Upper lobe of left lung (tissue), 6 donors: ENCODE results near the gene GTF2H2C. TPM values are rescaled to one million over a fixed set of nuclear protein-coding genes. Genes with fewer than 3 reads are reported as not detected.
"Not testable (repeated sequence)": the region's sequence is repeated elsewhere in the genome, so short reads cannot be mapped to it uniquely, and the experiment has no call there.

Experiments
- ATAC-seq, 2 donors: fragments of 200-7000 bp; cut with Tn5 transposase; one replicate each; pipeline ENCODE4 v1.9.1; 2022; ENCODE audit warnings: mild to moderate bottlenecking in 2 of 2, moderate library complexity in 2 of 2; ENCODE audit not compliant: low FRiP score in 2 of 2
- DNase-seq, 2 donors: peaks; one replicate each; pipeline ENCODE4 v3.0.0-alpha.2; 2019 to 2020
- H3K27ac ChIP-seq, 4 donors: fragments of 200-600 bp; sonication (generic); one replicate each; pipeline ENCODE4 v1.5.1; 2016 to 2019
- H3K27me3 ChIP-seq, 4 donors: fragments of 200-600 bp; sonication (generic); one replicate each; pipeline ENCODE4 v1.5.1; 2017 to 2019
- H3K36me3 ChIP-seq, 4 donors: fragments of 200-600 bp; sonication (generic); one replicate each; pipeline ENCODE4 v1.5.1; 2016 to 2019
- H3K4me1 ChIP-seq, 4 donors: fragments of 200-600 bp; sonication (generic); one replicate each; pipeline ENCODE4 v1.5.1; 2018 to 2019
- H3K4me3 ChIP-seq, 4 donors: fragments of 200-600 bp; sonication (generic); one replicate each; pipeline ENCODE4 v1.5.1; 2017 to 2019; ENCODE audit warnings: mild to moderate bottlenecking in 2 of 4, moderate library complexity in 1 of 4
- H3K9me3 ChIP-seq, 4 donors: fragments of 200-600 bp; sonication (generic); one replicate each; pipeline ENCODE4 v1.5.1; 2018 to 2019
- EP300 ChIP-seq, 4 donors: sonication (generic); formaldehyde crosslinking; IDR thresholded peaks; one replicate each; pipeline ENCODE4 v1.5.1; 2017; ENCODE audit warnings: antibody characterized with exemption in 4 of 4, control low read depth in 2 of 4
- POLR2A ChIP-seq, 4 donors: fragments of 450-650 bp; IDR thresholded peaks; one replicate each; pipeline ENCODE4 v1.5.1; 2016 to 2017; ENCODE audit warnings: antibody characterized with exemption in 4 of 4, mild to moderate bottlenecking in 2 of 4
- POLR2AphosphoS5 ChIP-seq, 2 donors: sonication (generic); formaldehyde crosslinking; IDR thresholded peaks; one replicate each; pipeline ENCODE4 v1.5.1; 2017; ENCODE audit warnings: antibody characterized with exemption in 2 of 2
- WGBS, 2 donors: methylation state at CpG; one replicate each; pipeline ENCODE4 v1.1.5; 2017 to 2018; 5-methylcytosine and 5-hydroxymethylcytosine counted together
- total RNA-seq, 6 donors: library from RNA; depleted of rRNA in 4 of 6; stranded (reverse); fragments of >200 nt in 4 of 6; gene quantifications; one replicate each; pipeline versions ENCODE4 v1.1.0 to v1.2.1, GENCODE V29; 2016 to 2021
- TF ChIP-seq, protein P1 (sequence below), 6 experiments: fragments of 450-650 bp in 4 of 6; fragments of 200-600 bp in 2 of 6; sonication (generic) in 2 of 6; IDR thresholded peaks; one replicate each; pipeline ENCODE4 v1.5.1; 2016 to 2019; ENCODE audit warnings: antibody characterized with exemption in 6 of 6
- donor health status: DM: no; HTN: no; CAD: no; lungs with moderate emphysema.
- donor health status: DM: no; HTN: yes; CAD: no; lungs with severe emphysema.

The GTF2H2C gene
- total RNA-seq, 6 donors from 2014 or later, result 28.4 to 56.6 (median 33.4) TPM

- TF ChIP-seq EP300 (IDR thresholded peaks at IDR 0.05) (no peak), POLR2AphosphoS5 (IDR thresholded peaks at IDR 0.05) (no peak), POLR2A (IDR thresholded peaks at IDR 0.05) (no peak)
- TF ChIP-seq, protein P1, sequence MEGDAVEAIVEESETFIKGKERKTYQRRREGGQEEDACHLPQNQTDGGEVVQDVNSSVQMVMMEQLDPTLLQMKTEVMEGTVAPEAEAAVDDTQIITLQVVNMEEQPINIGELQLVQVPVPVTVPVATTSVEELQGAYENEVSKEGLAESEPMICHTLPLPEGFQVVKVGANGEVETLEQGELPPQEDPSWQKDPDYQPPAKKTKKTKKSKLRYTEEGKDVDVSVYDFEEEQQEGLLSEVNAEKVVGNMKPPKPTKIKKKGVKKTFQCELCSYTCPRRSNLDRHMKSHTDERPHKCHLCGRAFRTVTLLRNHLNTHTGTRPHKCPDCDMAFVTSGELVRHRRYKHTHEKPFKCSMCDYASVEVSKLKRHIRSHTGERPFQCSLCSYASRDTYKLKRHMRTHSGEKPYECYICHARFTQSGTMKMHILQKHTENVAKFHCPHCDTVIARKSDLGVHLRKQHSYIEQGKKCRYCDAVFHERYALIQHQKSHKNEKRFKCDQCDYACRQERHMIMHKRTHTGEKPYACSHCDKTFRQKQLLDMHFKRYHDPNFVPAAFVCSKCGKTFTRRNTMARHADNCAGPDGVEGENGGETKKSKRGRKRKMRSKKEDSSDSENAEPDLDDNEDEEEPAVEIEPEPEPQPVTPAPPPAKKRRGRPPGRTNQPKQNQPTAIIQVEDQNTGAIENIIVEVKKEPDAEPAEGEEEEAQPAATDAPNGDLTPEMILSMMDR (IDR thresholded peaks at IDR 0.05), result no peak
- WGBS, 2 donors, result 29 to 37% methylated on average over 3 of the region's 3 CpGs
- H3K9me3 ChIP-seq, result no peaks in the 10 kb centered on the region
- H3K36me3 ChIP-seq, result peaks cover 0 to 4% (median 0%) of the 10 kb centered on the region in 4 donors
- H3K4me3 ChIP-seq, result no peak overlapping the region
- no peak for ATAC-seq
- H3K4me1 ChIP-seq, result peaks cover 13 to 46% (median 15%) of the 10 kb centered on the region in 4 donors
- no peak for DNase-seq
- H3K27ac ChIP-seq, result peak overlapping the region in 3 of 4 donors; percentile 55 to 72 (median 69)
- no peaks in the 10 kb centered on the region for H3K27me3 ChIP-seq
These were observed 28.6 kb upstream of the GTF2H2C start for GRCh38 chr5:69531406-69531801.

DNA sequence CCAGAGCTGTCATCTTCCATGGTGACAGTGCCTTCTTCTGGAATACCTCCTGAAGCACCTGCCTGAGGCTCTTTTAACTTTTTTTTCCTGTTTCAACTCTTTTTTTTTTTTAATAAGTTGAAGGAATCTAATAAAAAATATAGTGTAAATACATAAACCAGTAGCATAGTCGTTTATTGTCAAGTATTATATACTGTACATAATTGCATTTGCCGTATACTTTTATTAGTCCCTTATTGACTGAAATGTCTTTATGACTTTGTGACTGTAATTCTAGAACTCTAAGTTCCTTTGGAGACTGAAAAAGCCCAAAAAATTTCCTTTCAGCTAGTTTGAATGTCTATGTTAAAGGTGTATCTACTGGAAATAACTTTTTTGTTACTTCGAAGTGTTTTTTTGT lies 22.1 kb upstream of the GTF2H2C start:
- 79 to 91% methylated on average over 2 to 3 of the region's 3 CpGs for WGBS, 2 donors
- H3K27me3 ChIP-seq, DNase-seq, H3K4me1 ChIP-seq, H3K9me3 ChIP-seq, ATAC-seq, H3K4me3 ChIP-seq, H3K36me3 ChIP-seq, H3K27ac ChIP-seq: not testable (repeated sequence)

DNA sequence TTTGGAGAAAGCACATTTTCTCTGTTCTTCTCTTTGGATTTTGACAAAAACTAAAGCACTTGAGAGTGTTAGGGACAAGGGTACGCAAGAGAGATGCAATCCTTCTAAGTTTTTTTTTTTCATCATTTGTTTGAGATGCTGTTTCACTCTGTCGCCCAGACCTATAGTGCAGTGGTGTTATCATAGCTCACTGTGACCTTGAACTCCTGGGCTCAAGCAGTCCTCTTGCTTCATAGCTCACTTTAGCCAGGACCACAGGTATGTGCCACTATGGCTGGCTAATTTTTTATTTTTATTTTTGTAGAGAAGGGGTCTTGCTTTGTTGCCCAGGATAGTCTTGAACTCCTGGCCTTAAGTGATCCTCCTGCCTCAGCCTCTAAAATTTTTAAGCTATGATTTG lies 21.3 kb upstream of the GTF2H2C start:
- not testable (repeated sequence) for ATAC-seq, H3K36me3 ChIP-seq, H3K27ac ChIP-seq, H3K4me3 ChIP-seq, DNase-seq, H3K27me3 ChIP-seq, H3K9me3 ChIP-seq, H3K4me1 ChIP-seq
- 100% methylated on average over 1 to 2 of the region's 2 CpGs for WGBS, 2 donors

GRCh38 chr5:69541347-69541746 lies 18.6 kb upstream of the GTF2H2C start:
- H3K27me3 ChIP-seq, H3K4me3 ChIP-seq, H3K9me3 ChIP-seq, H3K4me1 ChIP-seq, H3K27ac ChIP-seq, ATAC-seq, H3K36me3 ChIP-seq, DNase-seq: not testable (repeated sequence)
- no CpG with 5 or more reads among the region's 1 CpG for WGBS, 2 donors

DNA sequence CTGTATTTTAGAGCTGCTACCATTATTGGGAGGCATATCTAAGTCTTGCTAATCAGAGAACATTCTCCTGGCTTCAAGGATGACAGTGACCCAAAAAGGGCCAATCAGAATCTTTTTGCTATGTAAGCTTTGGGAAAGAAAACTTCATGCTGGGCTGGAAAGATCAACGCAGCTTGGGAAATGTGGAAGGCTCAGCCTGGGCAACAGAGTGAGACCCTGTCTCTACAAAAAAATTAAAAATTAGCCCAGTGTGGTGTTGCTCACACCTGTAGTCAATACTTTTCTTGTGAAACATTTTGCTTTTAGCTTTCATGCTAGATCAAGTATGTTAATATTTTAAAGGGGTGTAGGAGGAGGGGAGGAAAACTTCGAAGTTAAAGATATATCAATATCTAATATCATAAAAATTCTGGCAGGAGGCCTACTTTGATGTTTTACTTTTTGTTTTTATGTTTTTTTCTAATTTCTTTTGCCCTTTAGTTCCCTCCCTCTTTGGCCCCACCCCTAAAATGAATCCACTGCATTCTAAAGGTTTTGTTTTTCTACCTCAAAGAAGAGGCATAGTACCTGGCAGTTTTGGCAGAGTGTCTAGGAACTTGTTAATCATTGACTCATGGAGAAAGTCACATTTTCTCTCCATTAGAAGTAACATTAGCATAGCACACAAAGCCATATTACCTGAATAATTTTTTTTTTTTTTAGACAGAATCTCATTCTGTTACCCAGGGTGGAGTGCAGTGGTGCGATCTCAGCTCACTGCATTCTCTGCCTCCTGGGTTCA lies 17.0 kb upstream of the GTF2H2C start:
- no CpG with 5 or more reads among the region's 3 CpGs for WGBS, 2 donors
- not testable (repeated sequence) for H3K36me3 ChIP-seq, H3K4me3 ChIP-seq, H3K27ac ChIP-seq, H3K4me1 ChIP-seq, H3K27me3 ChIP-seq, H3K9me3 ChIP-seq, ATAC-seq, DNase-seq

GRCh38 chr5:69544602-69545001 lies 15.4 kb upstream of the GTF2H2C start:
- not testable (repeated sequence) for H3K4me3 ChIP-seq, ATAC-seq, H3K27ac ChIP-seq, H3K27me3 ChIP-seq, H3K9me3 ChIP-seq, H3K4me1 ChIP-seq, H3K36me3 ChIP-seq, DNase-seq
- no CpG with 5 or more reads among the region's 7 CpGs for WGBS, 2 donors

GRCh38 chr5:69560587-69561431 lies 818 bp downstream of the GTF2H2C start:
- WGBS, 2 donors, result 39 to 50% methylated on average over 2 to 23 of the region's 31 CpGs
- not testable (repeated sequence) for H3K36me3 ChIP-seq, H3K9me3 ChIP-seq, H3K27me3 ChIP-seq, H3K4me1 ChIP-seq
- ATAC-seq (peak in 1 of 2 donors; percentile 28), DNase-seq (peak; percentile 23 to 52)
- Histone ChIP-seq H3K27ac (peak overlapping the region in 3 of 4 donors; percentile 52 to 73 (median 53)), H3K4me3 (peak overlapping the region in 3 of 4 donors; percentile 40 to 46 (median 40))

- not testable (repeated sequence) for H3K36me3 ChIP-seq, H3K9me3 ChIP-seq, H3K27ac ChIP-seq, DNase-seq, H3K4me3 ChIP-seq, ATAC-seq, H3K4me1 ChIP-seq, H3K27me3 ChIP-seq
- WGBS, 2 donors, result 88 to 94% methylated on average over 2 of the region's 2 CpGs
These were observed 6.2 kb downstream of the GTF2H2C start for GRCh38 chr5:69566172-69566571.

- H3K4me3 ChIP-seq, ATAC-seq, H3K27me3 ChIP-seq, H3K4me1 ChIP-seq, H3K36me3 ChIP-seq, H3K9me3 ChIP-seq, DNase-seq, H3K27ac ChIP-seq: not testable (repeated sequence)
- 57 to 86% methylated on average over 1 of the region's 2 CpGs for whole genome bisulfite sequencing, 2 donors
These were observed 8.1 kb downstream of the GTF2H2C start for GRCh38 chr5:69568072-69568471.

- not testable (repeated sequence) for H3K4me1 ChIP-seq, H3K27ac ChIP-seq, H3K27me3 ChIP-seq, DNase-seq, H3K9me3 ChIP-seq, H3K4me3 ChIP-seq, H3K36me3 ChIP-seq
- ATAC-seq, result peak in 1 of 2 donors; percentile 48
- no CpG with 5 or more reads among the region's 2 CpGs for WGBS, 2 donors
These were observed 23.4 kb downstream of the GTF2H2C start for GRCh38 chr5:69583356-69583755.

- 20% methylated on average over 1 of the region's 7 CpGs; no CpG with 5 or more reads in 1 of the 2 donors for WGBS, 2 donors
- H3K4me3 ChIP-seq, H3K4me1 ChIP-seq, H3K9me3 ChIP-seq, H3K27me3 ChIP-seq, H3K27ac ChIP-seq, H3K36me3 ChIP-seq, DNase-seq: not testable (repeated sequence)
- ATAC-seq, result peak; percentile 86 to 93
These were observed 36.3 kb downstream of the GTF2H2C start for GRCh38 chr5:69596114-69596840.
